Loucy (cell line): ENCODE data around the gene IGF2.

Source experiments
- H2AFZ ChIP-seq: fragments of 200-600 bp; sonication (generic); 2 replicates; pipeline ENCODE4 v1.6.0; 2016; ENCODE audit warnings: antibody characterized with exemption, mild to moderate bottlenecking, low read length, moderate library complexity
- H3F3A ChIP-seq: fragments of 200-600 bp; 2 replicates; pipeline ENCODE4 v1.6.0; 2016; ENCODE audit warnings: antibody characterized with exemption, low read depth, mild to moderate bottlenecking
- H3K27me3 ChIP-seq: fragments of 200-600 bp; sonication (generic); 2 replicates; pipeline ENCODE4 v1.6.1; 2014; ENCODE audit warnings: low read length, mild to moderate bottlenecking; ENCODE audit not compliant: insufficient read depth, poor library complexity, severe bottlenecking
- H3K36me3 ChIP-seq: fragments of 200-600 bp; sonication (generic); 2 replicates; pipeline ENCODE4 v1.6.1; 2016; ENCODE audit warnings: low read length; ENCODE audit not compliant: insufficient read depth
- H3K4me1 ChIP-seq: fragments of 200-600 bp; sonication (generic); 2 replicates; pipeline ENCODE4 v1.5.1; 2014; ENCODE audit warnings: low read length, mild to moderate bottlenecking; ENCODE audit not compliant: insufficient read depth, poor library complexity, severe bottlenecking
- H3K4me2 ChIP-seq: fragments of 200-600 bp; sonication (generic); 2 replicates; pipeline ENCODE4 v1.6.0; 2014; ENCODE audit warnings: antibody characterized with exemption, low read length, low read depth, mild to moderate bottlenecking; ENCODE audit not compliant: poor library complexity, severe bottlenecking
- H3K4me3 ChIP-seq: fragments of 200-600 bp; sonication (generic); 2 replicates; pipeline ENCODE4 v1.5.1; 2014; ENCODE audit warnings: low read length, mild to moderate bottlenecking, mixed read lengths; ENCODE audit not compliant: poor library complexity, severe bottlenecking
- H3K79me2 ChIP-seq: fragments of 200-600 bp; sonication (generic); 2 replicates; pipeline ENCODE4 v1.6.1; 2014; ENCODE audit warnings: low read length; ENCODE audit not compliant: insufficient read depth
- H3K9ac ChIP-seq: fragments of 200-600 bp; sonication (generic); 2 replicates; pipeline ENCODE4 v1.6.0; 2014; ENCODE audit warnings: mild to moderate bottlenecking, low read depth, low read length, moderate library complexity; ENCODE audit not compliant: poor library complexity, severe bottlenecking
- H3K9me2 ChIP-seq: fragments of 200-600 bp; sonication (generic); replicated peaks from 2 replicates; pipeline ENCODE4 v1.6.1; 2016; ENCODE audit warnings: low read depth, low read length, mixed read lengths
- H3K9me3 ChIP-seq: fragments of 200-600 bp; sonication (generic); 2 replicates; pipeline ENCODE4 v1.6.1; 2014; ENCODE audit warnings: mild to moderate bottlenecking, antibody characterized with exemption, low read length, low read depth; ENCODE audit not compliant: insufficient read depth
- H4K20me1 ChIP-seq: fragments of 200-600 bp; sonication (generic); 2 replicates; pipeline ENCODE4 v1.6.0; 2014; ENCODE audit warnings: antibody characterized with exemption, low read length, mild to moderate bottlenecking; ENCODE audit not compliant: insufficient read depth, poor library complexity, severe bottlenecking
- CTCF ChIP-seq: fragments of 200-600 bp; sonication (generic); conservative IDR thresholded peaks from 2 replicates; pipeline ENCODE4 v1.5.1; 2014; ENCODE audit warnings: mild to moderate bottlenecking, antibody characterized with exemption, low read length
- EZH2phosphoT487 ChIP-seq: fragments of 200-600 bp; IDR thresholded peaks from 2 replicates; pipeline ENCODE4 v1.6.1; 2018; ENCODE audit warnings: antibody characterized with exemption, mild to moderate bottlenecking, moderate library complexity, borderline replicate concordance

Gene IGF2

GRCh38 chr11:2132874-2133240 is 6.3 kb downstream of the IGF2 start:
- no peak overlapping the region for H2AFZ ChIP-seq
- H3F3A ChIP-seq, result no peaks in the 10 kb centered on the region
- H3K4me1 ChIP-seq, result no peaks in the 10 kb centered on the region
- H3K4me2 ChIP-seq, result no peak overlapping the region
- H3K27me3 ChIP-seq, result no peaks in the 10 kb centered on the region
- no peak for TF ChIP-seq EZH2phosphoT487
- TF ChIP-seq CTCF, result no peak
- H3K9me3 ChIP-seq, result no peaks in the 10 kb centered on the region
- H3K36me3 ChIP-seq, result no peaks in the 10 kb centered on the region
- H3K9ac ChIP-seq, result no peak overlapping the region
- H3K9me2 ChIP-seq, result no peaks in the 10 kb centered on the region
- H3K4me3 ChIP-seq, result no peak overlapping the region
- H4K20me1 ChIP-seq, result no peaks in the 10 kb centered on the region
- H3K79me2 ChIP-seq, result no peaks in the 10 kb centered on the region

GRCh38 chr11:2132246-2132645 is 6.9 kb downstream of the IGF2 start:
- Histone ChIP-seq H3K9me2 (no peaks in the 10 kb centered on the region), H3K9ac (no peak overlapping the region), H2AFZ (no peak overlapping the region), H4K20me1 (no peaks in the 10 kb centered on the region), H3K27me3 (no peaks in the 10 kb centered on the region), H3K36me3 (no peaks in the 10 kb centered on the region), H3K9me3 (no peaks in the 10 kb centered on the region), H3K4me1 (no peaks in the 10 kb centered on the region), H3K4me3 (no peak overlapping the region), H3K4me2 (no peak overlapping the region), H3F3A (no peaks in the 10 kb centered on the region), H3K79me2 (no peaks in the 10 kb centered on the region)
- TF ChIP-seq EZH2phosphoT487 (no peak), CTCF (no peak)

- H3K27me3 ChIP-seq, result no peaks in the 10 kb centered on the region
These were observed 7.6 kb downstream of the IGF2 start for GRCh38 chr11:2131371-2132236.

More at GRCh38 chr11:2131371-2132236, 7.6 kb downstream of the IGF2 start:
- Histone ChIP-seq H3K9me2 (no peaks in the 10 kb centered on the region), H3K4me1 (no peaks in the 10 kb centered on the region), H3K9ac (no peak overlapping the region), H3K36me3 (no peaks in the 10 kb centered on the region), H3K79me2 (no peaks in the 10 kb centered on the region), H3K4me2 (no peak overlapping the region), H3K4me3 (no peak overlapping the region), H3F3A (no peaks in the 10 kb centered on the region), H4K20me1 (no peaks in the 10 kb centered on the region), H3K9me3 (no peaks in the 10 kb centered on the region), H2AFZ (no peak overlapping the region)
- TF ChIP-seq EZH2phosphoT487 (no peak), CTCF (no peak)
